Neural cell (in vitro differentiated cells): Measurements from ENCODE around the gene KRTCAP2.

Source experiments
- EZH2 ChIP-seq: fragments of 200-600, 300-800 bp; shearing (Covaris generic), sonication (generic); IDR thresholded peaks from 2 replicates; pipeline ENCODE4 v1.6.1; 2014; ENCODE audit warnings: antibody characterized with exemption, low read length, borderline replicate concordance, mild to moderate bottlenecking; ENCODE audit not compliant: insufficient read depth, poor library complexity, severe bottlenecking
- MXI1 ChIP-seq: fragments of 450-650 bp; conservative IDR thresholded peaks from 2 replicates; pipeline ENCODE4 v1.6.1; 2014; ENCODE audit warnings: antibody characterized with exemption, mild to moderate bottlenecking; ENCODE audit not compliant: poor library complexity, severe bottlenecking
- POLR2AphosphoS5 ChIP-seq: IDR thresholded peaks from 2 replicates; pipeline ENCODE4 v1.6.1; 2012
- RAD21 ChIP-seq: fragments of 450-650 bp; conservative IDR thresholded peaks from 2 replicates; pipeline ENCODE4 v1.6.1; 2014; ENCODE audit warnings: antibody characterized with exemption, mild to moderate bottlenecking, moderate library complexity
- TF ChIP-seq, protein P1 (sequence below): fragments of 450-650 bp; IDR thresholded peaks from 2 replicates; pipeline ENCODE4 v1.5.1; 2014; ENCODE audit warnings: antibody characterized with exemption, mild to moderate bottlenecking, moderate library complexity; ENCODE audit not compliant: poor library complexity, severe bottlenecking

DNA sequence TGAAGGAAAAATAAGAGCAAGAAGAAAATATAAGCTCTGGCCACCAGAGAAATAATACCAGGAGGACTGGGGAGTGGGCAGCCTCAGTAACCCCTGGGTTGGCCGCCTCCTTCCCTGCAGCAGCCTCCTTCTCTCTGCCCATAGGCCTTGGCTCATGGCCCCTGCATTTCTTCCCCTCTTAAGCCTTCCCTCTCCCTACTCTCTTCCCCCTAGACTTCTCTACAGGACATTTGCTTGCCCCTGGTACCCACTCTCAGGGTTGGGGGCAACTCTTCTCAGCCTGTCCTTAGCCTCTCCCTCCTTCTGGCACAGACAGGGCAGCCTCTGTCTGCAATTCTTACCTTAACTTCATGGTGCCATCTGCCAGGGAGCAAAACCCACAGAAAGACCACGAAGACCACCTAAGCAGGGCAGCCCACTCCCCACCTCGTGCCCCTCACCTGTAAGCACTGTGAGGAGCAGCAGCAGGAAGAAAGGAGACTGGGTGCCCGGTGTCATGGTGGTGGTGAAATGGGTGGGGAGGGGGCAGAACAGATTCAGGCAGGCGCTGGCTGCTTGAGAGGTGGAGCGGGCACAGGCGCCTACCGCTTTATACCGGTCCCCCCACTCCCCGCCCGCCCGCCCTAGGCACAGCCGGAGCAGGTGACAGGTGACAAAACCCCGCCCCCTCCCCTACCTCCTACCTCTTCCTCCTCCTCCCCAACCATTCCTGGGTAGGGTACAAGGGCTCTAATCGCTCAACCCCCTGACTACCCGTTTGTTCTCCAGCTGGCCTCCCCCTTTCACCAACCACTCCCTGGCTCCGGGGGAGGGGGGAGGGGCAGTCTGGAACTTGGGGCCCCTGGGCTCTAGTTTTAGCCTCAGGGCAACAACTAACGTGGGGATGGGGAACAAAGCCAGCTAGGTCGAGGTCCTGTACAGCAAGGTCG is 19.5 kb upstream of the KRTCAP2 start:
- TF ChIP-seq RAD21: no peak
- TF ChIP-seq, protein P1, sequence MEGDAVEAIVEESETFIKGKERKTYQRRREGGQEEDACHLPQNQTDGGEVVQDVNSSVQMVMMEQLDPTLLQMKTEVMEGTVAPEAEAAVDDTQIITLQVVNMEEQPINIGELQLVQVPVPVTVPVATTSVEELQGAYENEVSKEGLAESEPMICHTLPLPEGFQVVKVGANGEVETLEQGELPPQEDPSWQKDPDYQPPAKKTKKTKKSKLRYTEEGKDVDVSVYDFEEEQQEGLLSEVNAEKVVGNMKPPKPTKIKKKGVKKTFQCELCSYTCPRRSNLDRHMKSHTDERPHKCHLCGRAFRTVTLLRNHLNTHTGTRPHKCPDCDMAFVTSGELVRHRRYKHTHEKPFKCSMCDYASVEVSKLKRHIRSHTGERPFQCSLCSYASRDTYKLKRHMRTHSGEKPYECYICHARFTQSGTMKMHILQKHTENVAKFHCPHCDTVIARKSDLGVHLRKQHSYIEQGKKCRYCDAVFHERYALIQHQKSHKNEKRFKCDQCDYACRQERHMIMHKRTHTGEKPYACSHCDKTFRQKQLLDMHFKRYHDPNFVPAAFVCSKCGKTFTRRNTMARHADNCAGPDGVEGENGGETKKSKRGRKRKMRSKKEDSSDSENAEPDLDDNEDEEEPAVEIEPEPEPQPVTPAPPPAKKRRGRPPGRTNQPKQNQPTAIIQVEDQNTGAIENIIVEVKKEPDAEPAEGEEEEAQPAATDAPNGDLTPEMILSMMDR: no peak
- no peak for TF ChIP-seq MXI1
- no peak for TF ChIP-seq POLR2AphosphoS5
- TF ChIP-seq EZH2: no peak
